Measurements from ENCODE around the gene ATP11B. TPM values are rescaled to one million over a fixed set of nuclear protein-coding genes. Genes with fewer than 3 reads are reported as not detected.

The ATP11B gene
- total RNA-seq, 1 experiment from 2014 or later, result 167 TPM

GRCh38 chr3:182810574-182811268, 17.4 kb downstream of the ATP11B start:
- no peaks in the 10 kb centered on the region for H3K9me2 ChIP-seq (replicated peaks; ENCODE audit: insufficient read depth, low read length)
- H3K27me3 ChIP-seq (ENCODE audit: low read length), result no peaks in the 10 kb centered on the region
- DNase-seq, result no peak
- H3K36me3 ChIP-seq (ENCODE audit: insufficient read depth, low read length), result 0 out of 2 replicates have a peak, but pooled peaks cover 4% of the 10 kb centered on the region
- no peak overlapping the region for H2AFZ ChIP-seq (ENCODE audit: low read length)
- no peak overlapping the region for H3K9ac ChIP-seq (ENCODE audit: low read length)
- peaks cover 100% of the 10 kb centered on the region for H3K79me2 ChIP-seq (ENCODE audit: low read length)
- no peak overlapping the region for H3K4me2 ChIP-seq (ENCODE audit: low read depth, low read length, poor library complexity, severe bottlenecking)
- H3K4me3 ChIP-seq (ENCODE audit: low read length), result no peak overlapping the region
- H4K20me1 ChIP-seq (ENCODE audit: insufficient read depth, low read depth, low read length), result no peaks in the 10 kb centered on the region
- no peaks in the 10 kb centered on the region for H3K9me3 ChIP-seq (ENCODE audit: low read length)
- H3K27ac ChIP-seq (ENCODE audit: low read length), result no peak overlapping the region
- peaks cover 30% of the 10 kb centered on the region; the same call in 1 of the 2 replicates for H3K4me1 ChIP-seq (ENCODE audit: low read length)

- no peak overlapping the region for H3K4me3 ChIP-seq (ENCODE audit: low read length)
- H3K36me3 ChIP-seq (ENCODE audit: insufficient read depth, low read length), result 0 out of 2 replicates have a peak, but pooled peaks cover 4% of the 10 kb centered on the region
- no peak overlapping the region for H2AFZ ChIP-seq (ENCODE audit: low read length)
- H3K4me1 ChIP-seq (ENCODE audit: low read length), result peaks cover 34% of the 10 kb centered on the region; the same call in 1 of the 2 replicates
- H3K79me2 ChIP-seq (ENCODE audit: low read length), result peaks cover 100% of the 10 kb centered on the region
- H3K9me3 ChIP-seq (ENCODE audit: low read length), result no peaks in the 10 kb centered on the region
- H4K20me1 ChIP-seq (ENCODE audit: insufficient read depth, low read depth, low read length), result no peaks in the 10 kb centered on the region
- no peaks in the 10 kb centered on the region for H3K27me3 ChIP-seq (ENCODE audit: low read length)
- no peak overlapping the region for H3K4me2 ChIP-seq (ENCODE audit: low read depth, low read length, poor library complexity, severe bottlenecking)
- no peak overlapping the region for H3K27ac ChIP-seq (ENCODE audit: low read length)
- DNase-seq, result no peak
- no peaks in the 10 kb centered on the region for H3K9me2 ChIP-seq (replicated peaks; ENCODE audit: insufficient read depth, low read length)
- H3K9ac ChIP-seq (ENCODE audit: low read length), result no peak overlapping the region
Observed at GRCh38 chr3:182811269-182811596, 17.9 kb downstream of the ATP11B start.

GRCh38 chr3:182812123-182812522, 18.8 kb downstream of the ATP11B start:
- H3K9ac ChIP-seq (ENCODE audit: low read length), result no peak overlapping the region
- no peaks in the 10 kb centered on the region for H3K9me3 ChIP-seq (ENCODE audit: low read length)
- H3K9me2 ChIP-seq (replicated peaks; ENCODE audit: insufficient read depth, low read length), result no peaks in the 10 kb centered on the region
- H3K79me2 ChIP-seq (ENCODE audit: low read length), result peaks cover 100% of the 10 kb centered on the region
- H4K20me1 ChIP-seq (ENCODE audit: insufficient read depth, low read depth, low read length), result no peaks in the 10 kb centered on the region
- H3K27me3 ChIP-seq (ENCODE audit: low read length), result no peaks in the 10 kb centered on the region
- H3K4me3 ChIP-seq (ENCODE audit: low read length), result no peak overlapping the region
- 0 out of 2 replicates have a peak, but pooled peaks cover 4% of the 10 kb centered on the region for H3K36me3 ChIP-seq (ENCODE audit: insufficient read depth, low read length)
- no peak overlapping the region for H3K27ac ChIP-seq (ENCODE audit: low read length)
- peaks cover 29% of the 10 kb centered on the region; the same call in 1 of the 2 replicates for H3K4me1 ChIP-seq (ENCODE audit: low read length)
- no peak overlapping the region for H2AFZ ChIP-seq (ENCODE audit: low read length)
- no peak for DNase-seq
- no peak overlapping the region for H3K4me2 ChIP-seq (ENCODE audit: low read depth, low read length, poor library complexity, severe bottlenecking)

GRCh38 chr3:182814419-182815062, 21.2 kb downstream of the ATP11B start:
- peaks cover 99% of the 10 kb centered on the region for H3K79me2 ChIP-seq (ENCODE audit: low read length)
- no peaks in the 10 kb centered on the region for H3K27me3 ChIP-seq (ENCODE audit: low read length)
- DNase-seq, result no peak
- H3K9ac ChIP-seq (ENCODE audit: low read length), result no peak overlapping the region
- no peaks in the 10 kb centered on the region for H3K9me2 ChIP-seq (replicated peaks; ENCODE audit: insufficient read depth, low read length)
- H3K4me2 ChIP-seq (ENCODE audit: low read depth, low read length, poor library complexity, severe bottlenecking), result no peak overlapping the region
- H2AFZ ChIP-seq (ENCODE audit: low read length), result no peak overlapping the region
- H3K36me3 ChIP-seq (ENCODE audit: insufficient read depth, low read length), result peaks cover 7% of the 10 kb centered on the region; the same call in 1 of the 2 replicates
- H3K4me3 ChIP-seq (ENCODE audit: low read length), result no peak overlapping the region
- no peaks in the 10 kb centered on the region for H4K20me1 ChIP-seq (ENCODE audit: insufficient read depth, low read depth, low read length)
- H3K4me1 ChIP-seq (ENCODE audit: low read length), result peaks cover 16% of the 10 kb centered on the region; the same call in 1 of the 2 replicates
- no peaks in the 10 kb centered on the region for H3K9me3 ChIP-seq (ENCODE audit: low read length)
- H3K27ac ChIP-seq (ENCODE audit: low read length), result no peak overlapping the region

GRCh38 chr3:182816181-182816580, 22.9 kb downstream of the ATP11B start:
- H3K9me2 ChIP-seq (replicated peaks; ENCODE audit: insufficient read depth, low read length), result no peaks in the 10 kb centered on the region
- no peaks in the 10 kb centered on the region for H4K20me1 ChIP-seq (ENCODE audit: insufficient read depth, low read depth, low read length)
- H3K27ac ChIP-seq (ENCODE audit: low read length), result no peak overlapping the region
- H3K79me2 ChIP-seq (ENCODE audit: low read length), result peaks cover 98% of the 10 kb centered on the region
- DNase-seq, result no peak
- peaks cover 17% of the 10 kb centered on the region for H3K36me3 ChIP-seq (ENCODE audit: insufficient read depth, low read length)
- no peak overlapping the region for H3K9ac ChIP-seq (ENCODE audit: low read length)
- H2AFZ ChIP-seq (ENCODE audit: low read length), result no peak overlapping the region
- no peak overlapping the region for H3K4me3 ChIP-seq (ENCODE audit: low read length)
- no peaks in the 10 kb centered on the region for H3K9me3 ChIP-seq (ENCODE audit: low read length)
- H3K4me1 ChIP-seq (ENCODE audit: low read length), result peaks cover 16% of the 10 kb centered on the region; the same call in 1 of the 2 replicates
- no peaks in the 10 kb centered on the region for H3K27me3 ChIP-seq (ENCODE audit: low read length)
- H3K4me2 ChIP-seq (ENCODE audit: low read depth, low read length, poor library complexity, severe bottlenecking), result no peak overlapping the region

- H3K4me3 ChIP-seq (ENCODE audit: low read length), result no peak overlapping the region
- peaks cover 92% of the 10 kb centered on the region for H3K79me2 ChIP-seq (ENCODE audit: low read length)
- H2AFZ ChIP-seq (ENCODE audit: low read length), result no peak overlapping the region
- H3K36me3 ChIP-seq (ENCODE audit: insufficient read depth, low read length), result peaks cover 24% of the 10 kb centered on the region
- no peaks in the 10 kb centered on the region for H4K20me1 ChIP-seq (ENCODE audit: insufficient read depth, low read depth, low read length)
- no peak overlapping the region for H3K9ac ChIP-seq (ENCODE audit: low read length)
- H3K9me3 ChIP-seq (ENCODE audit: low read length), result no peaks in the 10 kb centered on the region
- H3K27ac ChIP-seq (ENCODE audit: low read length), result no peak overlapping the region
- DNase-seq, result no peak
- H3K9me2 ChIP-seq (replicated peaks; ENCODE audit: insufficient read depth, low read length), result no peaks in the 10 kb centered on the region
- H3K27me3 ChIP-seq (ENCODE audit: low read length), result no peaks in the 10 kb centered on the region
- H3K4me1 ChIP-seq (ENCODE audit: low read length), result peaks cover 16% of the 10 kb centered on the region; the same call in 1 of the 2 replicates
- no peak overlapping the region for H3K4me2 ChIP-seq (ENCODE audit: low read depth, low read length, poor library complexity, severe bottlenecking)
Observed at GRCh38 chr3:182818296-182818978, 25.1 kb downstream of the ATP11B start.

- H3K9me3 ChIP-seq (ENCODE audit: low read length), result no peaks in the 10 kb centered on the region
- H3K79me2 ChIP-seq (ENCODE audit: low read length), result peaks cover 92% of the 10 kb centered on the region
- DNase-seq, result no peak
- no peak overlapping the region for H2AFZ ChIP-seq (ENCODE audit: low read length)
- no peak overlapping the region for H3K4me3 ChIP-seq (ENCODE audit: low read length)
- peaks cover 30% of the 10 kb centered on the region for H3K36me3 ChIP-seq (ENCODE audit: insufficient read depth, low read length)
- H3K9ac ChIP-seq (ENCODE audit: low read length), result no peak overlapping the region
- no peaks in the 10 kb centered on the region for H3K27me3 ChIP-seq (ENCODE audit: low read length)
- H3K4me2 ChIP-seq (ENCODE audit: low read depth, low read length, poor library complexity, severe bottlenecking), result no peak overlapping the region
- H4K20me1 ChIP-seq (ENCODE audit: insufficient read depth, low read depth, low read length), result no peaks in the 10 kb centered on the region
- H3K4me1 ChIP-seq (ENCODE audit: low read length), result no peaks in the 10 kb centered on the region
- no peak overlapping the region for H3K27ac ChIP-seq (ENCODE audit: low read length)
- no peaks in the 10 kb centered on the region for H3K9me2 ChIP-seq (replicated peaks; ENCODE audit: insufficient read depth, low read length)
Observed at GRCh38 chr3:182821221-182821981, 28.1 kb downstream of the ATP11B start.
